Fibroblast of lung (primary cell): ENCODE measurements around the gene DCPS. TPM values are rescaled to one million over a fixed set of nuclear protein-coding genes. Genes with fewer than 3 reads are reported as not detected.

Experiments
- DNase-seq, 2 donors: peaks; one replicate each; pipeline versions ENCODE4 v3.0.0 to v3.0.0-alpha.2; 2010; ENCODE audit warnings: low read depth in 2 of 2
- H2AFZ ChIP-seq: 2 replicates; pipeline ENCODE4 v1.5.1; 2012; ENCODE audit warnings: low read length, control low read depth, inconsistent platforms
- H3K27ac ChIP-seq: 2 replicates; pipeline ENCODE4 v1.5.1; 2011; ENCODE audit warnings: low read length, control low read depth; ENCODE audit not compliant: insufficient read depth
- H3K27me3 ChIP-seq: 2 replicates; pipeline ENCODE4 v1.5.1; 2011; ENCODE audit warnings: mild to moderate bottlenecking, low read length; ENCODE audit not compliant: control insufficient read depth, insufficient read depth
- H3K36me3 ChIP-seq: 2 replicates; pipeline ENCODE4 v1.5.1; 2011; ENCODE audit warnings: low read length; ENCODE audit not compliant: control insufficient read depth, insufficient read depth
- H3K4me1 ChIP-seq: 2 replicates; pipeline ENCODE4 v1.5.1; 2011; ENCODE audit warnings: low read length; ENCODE audit not compliant: control insufficient read depth, insufficient read depth; ENCODE audit errors: extremely low read depth
- H3K4me2 ChIP-seq: 2 replicates; pipeline ENCODE4 v1.5.1; 2011; ENCODE audit warnings: low read length, control low read depth; ENCODE audit not compliant: insufficient read depth; ENCODE audit errors: extremely low read depth
- H3K4me3 ChIP-seq, 4 experiments: fragments of 200-600 bp in 1 of 4; sonication (generic) in 1 of 4; replicated peaks in 1 of 4; 2 replicates each; pipeline ENCODE4 v1.5.1; 2011 to 2016; ENCODE audit warnings: low read length in 4 of 4, low read depth in 3 of 4, mild to moderate bottlenecking in 3 of 4, control low read depth in 2 of 4, inconsistent platforms in 1 of 4, mixed read lengths in 1 of 4; ENCODE audit not compliant: insufficient read depth in 1 of 4; ENCODE audit errors: control extremely low read depth in 1 of 4
- H3K79me2 ChIP-seq: 2 replicates; pipeline ENCODE4 v1.5.1; 2012; ENCODE audit warnings: mild to moderate bottlenecking, low read length, inconsistent platforms; ENCODE audit not compliant: control insufficient read depth, insufficient read depth
- H3K9ac ChIP-seq: 2 replicates; pipeline ENCODE4 v1.5.1; 2011; ENCODE audit warnings: mild to moderate bottlenecking, low read length, control low read depth; ENCODE audit not compliant: insufficient read depth
- H3K9me3 ChIP-seq: 2 replicates; pipeline ENCODE4 v1.5.1; 2012; ENCODE audit warnings: low read depth, low read length; ENCODE audit not compliant: control insufficient read depth, insufficient read depth
- H4K20me1 ChIP-seq: 2 replicates; pipeline ENCODE4 v1.5.1; 2011; ENCODE audit warnings: low read length; ENCODE audit not compliant: control insufficient read depth, insufficient read depth; ENCODE audit errors: extremely low read depth
- EZH2 ChIP-seq: IDR thresholded peaks from 2 replicates; pipeline ENCODE4 v1.5.1; 2012; ENCODE audit warnings: low read length, control low read depth, mild to moderate bottlenecking; ENCODE audit errors: missing control alignments
- polyA plus RNA-seq, 2 donors: library from polyadenylated mRNA; depleted of rRNA in 1 of 2; stranded (reverse) in 1 of 2; unstranded in 1 of 2; fragments of >200 nt; gene quantifications; 2 replicates each; pipeline ENCODE4 v1.2.1, GENCODE V29; 2011 to 2012; ENCODE audit warnings: missing spikeins in 1 of 2
- total RNA-seq: library from RNA; depleted of rRNA; stranded (reverse); fragments of >200 nt; gene quantifications from 2 replicates; pipeline ENCODE4 v1.2.1, GENCODE V29; 2014
- TF ChIP-seq, protein P1 (sequence below), 2 donors: IDR thresholded peaks in 1 of 2; conservative IDR thresholded peaks in 1 of 2; 1 replicate in 1 of 2; 2 replicates in 1 of 2; pipeline ENCODE4 v1.5.1; 2011 to 2012; ENCODE audit warnings: low read length in 2 of 2, control low read depth in 1 of 2, inconsistent platforms in 1 of 2, low read depth in 1 of 2, mild to moderate bottlenecking in 1 of 2

DCPS gene
- total and polyA plus RNA-seq, 2 donors (not counting 1 experiment from before 2014, with no cell fraction given) = 13.0 to 22.7 TPM

DNA sequence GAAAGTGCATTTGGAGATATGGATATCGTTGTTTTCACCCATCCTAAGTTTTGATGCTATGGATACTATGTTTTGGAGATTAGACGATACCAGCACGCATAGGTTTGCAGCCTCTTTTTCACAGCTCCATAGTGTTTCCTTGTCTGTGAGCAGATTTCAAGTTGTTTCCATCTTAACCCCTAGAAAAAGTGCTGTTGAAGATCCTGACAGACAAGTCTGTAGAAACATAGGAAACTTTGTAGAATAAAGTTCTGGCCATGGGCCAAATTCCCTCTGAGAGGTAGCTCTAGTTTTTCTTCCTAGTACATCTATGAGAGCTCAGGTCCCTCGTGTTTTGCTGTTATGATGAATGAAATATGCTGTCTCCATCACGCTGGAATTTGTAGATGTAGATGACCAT is 84.0 kb downstream of the DCPS start:
- Histone ChIP-seq H3K79me2 (no peaks in the 10 kb centered on the region), H2AFZ (no peak overlapping the region), H4K20me1 (no peaks in the 10 kb centered on the region), H3K36me3 (no peaks in the 10 kb centered on the region), H3K27me3 (no peaks in the 10 kb centered on the region), H3K9ac (no peak overlapping the region), H3K4me2 (no peak overlapping the region), H3K9me3 (no peaks in the 10 kb centered on the region), H3K4me3 (no peak overlapping the region), H3K27ac (no peak overlapping the region), H3K4me1 (no peaks in the 10 kb centered on the region)
- DNase-seq = no peak
- TF ChIP-seq EZH2 = no peak
- TF ChIP-seq, protein P1, sequence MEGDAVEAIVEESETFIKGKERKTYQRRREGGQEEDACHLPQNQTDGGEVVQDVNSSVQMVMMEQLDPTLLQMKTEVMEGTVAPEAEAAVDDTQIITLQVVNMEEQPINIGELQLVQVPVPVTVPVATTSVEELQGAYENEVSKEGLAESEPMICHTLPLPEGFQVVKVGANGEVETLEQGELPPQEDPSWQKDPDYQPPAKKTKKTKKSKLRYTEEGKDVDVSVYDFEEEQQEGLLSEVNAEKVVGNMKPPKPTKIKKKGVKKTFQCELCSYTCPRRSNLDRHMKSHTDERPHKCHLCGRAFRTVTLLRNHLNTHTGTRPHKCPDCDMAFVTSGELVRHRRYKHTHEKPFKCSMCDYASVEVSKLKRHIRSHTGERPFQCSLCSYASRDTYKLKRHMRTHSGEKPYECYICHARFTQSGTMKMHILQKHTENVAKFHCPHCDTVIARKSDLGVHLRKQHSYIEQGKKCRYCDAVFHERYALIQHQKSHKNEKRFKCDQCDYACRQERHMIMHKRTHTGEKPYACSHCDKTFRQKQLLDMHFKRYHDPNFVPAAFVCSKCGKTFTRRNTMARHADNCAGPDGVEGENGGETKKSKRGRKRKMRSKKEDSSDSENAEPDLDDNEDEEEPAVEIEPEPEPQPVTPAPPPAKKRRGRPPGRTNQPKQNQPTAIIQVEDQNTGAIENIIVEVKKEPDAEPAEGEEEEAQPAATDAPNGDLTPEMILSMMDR (conservative IDR thresholded peaks at IDR 0.05 in 1 of 2, IDR thresholded peaks at IDR 0.05 in 1 of 2; ENCODE audit: low read depth in 1 of 2, low read length in 2 of 2) = no peak

DNA sequence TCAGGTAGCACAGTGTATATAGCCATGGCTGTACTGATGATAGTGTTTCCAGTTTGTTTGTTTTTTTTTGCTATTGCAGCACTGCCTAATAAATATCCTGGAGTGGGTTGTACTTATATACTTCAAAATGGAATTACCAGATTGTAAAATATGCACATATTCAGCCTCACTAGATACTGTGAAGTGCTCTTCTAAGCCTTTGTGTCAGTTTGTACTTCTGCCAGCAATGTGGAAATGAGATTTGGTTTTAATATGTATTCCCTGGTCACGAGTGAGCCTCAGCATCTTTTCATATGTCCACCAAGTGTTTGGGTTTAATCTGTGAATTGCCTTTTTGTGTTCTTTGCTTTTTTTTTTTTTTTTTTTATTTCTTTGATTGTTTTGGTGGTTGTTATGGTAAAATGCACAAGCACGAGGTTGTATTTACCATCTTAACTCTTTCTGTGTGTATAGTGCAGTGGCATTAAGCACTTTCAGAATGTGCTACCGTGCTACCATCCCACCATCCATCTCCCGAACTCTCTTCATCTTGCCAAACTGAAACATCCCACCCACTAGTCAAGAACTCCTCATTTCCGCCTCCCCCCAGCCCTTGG is 86.5 kb downstream of the DCPS start:
- H3K27me3 ChIP-seq = no peaks in the 10 kb centered on the region
- no peaks in the 10 kb centered on the region for H3K9me3 ChIP-seq
- H3K4me3 ChIP-seq = no peak overlapping the region
- no peak for DNase-seq
- no peak for TF ChIP-seq EZH2
- TF ChIP-seq, protein P1 (conservative IDR thresholded peaks at IDR 0.05 in 1 of 2, IDR thresholded peaks at IDR 0.05 in 1 of 2; ENCODE audit: low read depth in 1 of 2, low read length in 2 of 2) = no peak
- no peak overlapping the region for H3K4me2 ChIP-seq
- H3K36me3 ChIP-seq = no peaks in the 10 kb centered on the region
- H3K79me2 ChIP-seq = no peaks in the 10 kb centered on the region
- H2AFZ ChIP-seq = no peak overlapping the region
- H3K27ac ChIP-seq = no peak overlapping the region
- H4K20me1 ChIP-seq = no peaks in the 10 kb centered on the region
- no peak overlapping the region for H3K9ac ChIP-seq
- no peaks in the 10 kb centered on the region for H3K4me1 ChIP-seq

DNA sequence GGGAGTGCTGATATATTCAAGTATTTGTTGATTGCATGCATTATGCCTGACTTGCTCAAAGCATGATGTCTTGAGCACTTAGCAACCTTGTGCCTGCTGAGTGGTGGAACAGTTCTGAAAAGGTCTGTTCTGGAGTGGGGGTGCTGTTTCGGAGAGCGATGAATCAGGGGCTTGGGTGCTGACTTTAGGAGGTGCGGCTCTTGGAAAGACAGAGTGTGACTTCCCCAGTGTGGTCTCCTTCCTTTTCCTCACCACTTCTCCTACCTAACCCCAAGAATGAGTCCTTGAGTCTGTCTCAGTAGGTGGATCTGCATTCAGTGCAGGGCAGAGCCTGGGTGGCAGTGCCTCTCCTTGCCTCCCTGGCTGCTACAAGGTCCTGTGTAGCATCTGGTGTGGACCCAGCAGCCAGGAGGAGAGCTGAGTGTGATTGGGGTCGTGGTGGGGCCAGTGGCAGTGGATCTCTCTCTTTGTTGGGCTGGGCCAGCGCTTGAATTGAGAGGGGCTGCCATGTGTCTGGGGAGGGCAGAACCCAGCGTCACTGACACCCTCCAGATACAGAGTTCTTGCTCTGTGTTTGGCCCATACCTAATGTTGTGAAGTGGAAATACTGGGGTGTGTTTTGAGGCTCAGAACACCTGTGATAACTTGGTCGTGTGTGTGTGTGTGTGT is 87.6 kb downstream of the DCPS start:
- Histone ChIP-seq H3K36me3 (no peaks in the 10 kb centered on the region), H3K4me3 (no peak overlapping the region), H3K4me1 (no peaks in the 10 kb centered on the region), H3K27ac (no peak overlapping the region), H3K9me3 (no peaks in the 10 kb centered on the region), H3K27me3 (no peaks in the 10 kb centered on the region), H3K9ac (no peak overlapping the region), H4K20me1 (no peaks in the 10 kb centered on the region), H3K4me2 (no peak overlapping the region), H3K79me2 (no peaks in the 10 kb centered on the region), H2AFZ (no peak overlapping the region)
- no peak for DNase-seq
- TF ChIP-seq, protein P1 (conservative IDR thresholded peaks at IDR 0.05 in 1 of 2, IDR thresholded peaks at IDR 0.05 in 1 of 2; ENCODE audit: low read depth in 1 of 2, low read length in 2 of 2) = no peak
- TF ChIP-seq EZH2 = no peak
